HG03025 (cell line): Measurements from ENCODE around the gene OSBPL6.
A peak's percentile ranks its signal among the peaks of the same experiment; 100 is the strongest.
"Not testable (repeated sequence)": the region's sequence is repeated elsewhere in the genome, so short reads cannot be mapped to it uniquely, and the experiment has no call there.

Experiments
- ATAC-seq: cut with Tn5 transposase; IDR thresholded peaks from one replicate; pipeline ENCODE4 v1.9.1; 2021; ENCODE audit warnings: mild to moderate bottlenecking, moderate library complexity; ENCODE audit not compliant: unreplicated experiment, low FRiP score

Gene OSBPL6

DNA sequence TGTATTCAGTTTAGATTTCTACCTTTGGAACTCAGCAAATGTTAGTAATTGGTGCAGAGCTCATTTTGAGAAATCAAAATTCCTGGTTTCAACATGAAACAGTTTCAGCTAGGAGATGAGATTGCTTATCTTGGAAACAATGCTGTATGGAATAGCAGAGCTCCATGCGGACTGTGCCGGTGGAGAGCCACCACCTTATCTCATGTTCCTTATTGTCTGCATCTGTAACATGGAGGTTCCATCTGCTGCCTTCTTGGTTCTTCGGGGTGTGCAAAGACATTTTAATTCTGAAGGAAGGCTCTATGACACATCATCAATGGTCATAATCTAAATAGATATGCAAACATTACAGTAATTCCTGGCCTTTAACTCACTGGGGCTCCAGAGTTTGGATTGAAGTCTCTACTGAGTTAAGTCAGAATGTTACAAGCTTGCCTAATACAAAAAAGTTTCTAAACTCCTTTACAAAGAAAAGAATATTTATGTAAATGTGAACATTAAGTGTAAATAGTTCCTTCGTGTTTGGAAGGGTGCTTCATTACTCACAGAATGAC, 191.4 kb downstream of the OSBPL6 start:
- no peak for ATAC-seq

GRCh38 chr2:178386986-178387597, 192.8 kb downstream of the OSBPL6 start:
- ATAC-seq, result no peak

- no peak for ATAC-seq
Observed at GRCh38 chr2:178388287-178388686, 194.0 kb downstream of the OSBPL6 start.

DNA sequence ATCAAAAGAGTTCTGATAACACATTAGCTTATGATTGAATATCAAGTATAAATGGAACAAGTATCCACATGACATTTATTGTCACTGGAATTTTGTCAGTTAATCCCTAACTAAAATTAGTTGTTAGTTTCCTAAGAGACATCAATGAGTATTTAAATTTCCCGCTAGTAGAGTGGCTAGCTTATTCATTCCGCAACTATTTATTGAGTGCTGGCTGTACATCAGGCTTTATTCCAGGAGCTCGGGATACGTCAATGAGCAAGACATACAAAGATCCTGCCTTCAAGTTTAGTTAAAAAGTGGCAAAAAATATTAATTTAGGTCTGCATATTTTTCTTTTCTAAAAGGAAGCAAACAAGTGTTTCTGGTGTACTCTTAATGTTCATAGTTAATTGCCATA, 197.4 kb downstream of the OSBPL6 start:
- ATAC-seq, result no peak

DNA sequence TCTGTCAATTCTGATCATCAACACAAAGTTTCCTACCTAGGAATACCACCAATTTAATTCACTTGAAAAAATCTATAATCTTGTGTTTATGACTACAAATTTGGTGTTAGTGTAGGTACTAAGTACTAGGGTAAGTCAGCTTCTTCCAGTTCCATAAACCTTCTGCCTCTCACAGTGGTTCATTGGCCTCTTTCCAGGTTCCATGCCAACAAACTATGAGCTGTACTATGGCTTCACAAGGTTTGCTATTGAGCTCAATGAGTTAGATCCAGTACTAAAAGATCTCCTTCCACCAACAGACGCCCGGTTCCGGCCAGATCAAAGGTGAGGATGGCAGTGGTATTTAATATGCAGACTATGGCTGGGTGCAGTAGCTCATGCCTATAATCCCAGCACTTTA, 197.9 kb downstream of the OSBPL6 start:
- no peak for ATAC-seq

DNA sequence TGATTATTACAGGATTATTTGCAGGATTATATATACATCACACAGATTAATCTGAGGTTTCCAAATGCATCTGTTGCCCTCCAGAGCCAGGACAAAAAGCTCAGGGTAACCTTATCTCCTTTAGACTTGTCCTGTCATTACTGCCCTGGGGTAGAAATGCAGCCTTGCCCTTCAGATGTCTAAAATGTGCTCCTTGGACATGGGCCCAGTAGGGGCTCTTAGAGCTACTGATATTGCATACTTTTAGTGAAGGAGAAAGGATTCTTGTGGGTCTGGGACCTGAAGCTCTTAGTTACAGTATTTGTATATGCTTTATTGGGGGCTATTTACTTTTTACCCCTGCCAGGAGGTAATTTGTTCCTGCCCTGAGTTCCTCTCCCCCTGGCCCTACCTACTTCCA, 200.5 kb downstream of the OSBPL6 start:
- no peak for ATAC-seq

DNA sequence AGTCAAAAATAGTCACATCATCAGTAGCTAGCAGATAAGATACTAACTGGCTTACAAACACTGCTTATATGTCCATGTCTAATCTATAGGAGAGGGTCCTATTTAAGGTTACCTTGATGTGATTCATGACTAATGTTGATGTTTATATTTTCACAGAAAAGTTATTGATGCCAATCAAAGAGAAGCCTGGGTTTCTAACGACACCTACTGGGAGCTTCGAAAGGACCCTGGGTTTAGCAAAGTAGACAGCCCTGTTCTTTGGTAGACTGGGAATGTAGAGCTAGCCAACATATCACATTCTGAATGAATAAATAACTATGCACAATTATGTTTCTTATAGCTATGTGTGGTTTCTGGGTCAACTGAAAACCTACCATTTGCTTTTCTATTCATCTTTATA, 201.0 kb downstream of the OSBPL6 start:
- no peak for ATAC-seq

DNA sequence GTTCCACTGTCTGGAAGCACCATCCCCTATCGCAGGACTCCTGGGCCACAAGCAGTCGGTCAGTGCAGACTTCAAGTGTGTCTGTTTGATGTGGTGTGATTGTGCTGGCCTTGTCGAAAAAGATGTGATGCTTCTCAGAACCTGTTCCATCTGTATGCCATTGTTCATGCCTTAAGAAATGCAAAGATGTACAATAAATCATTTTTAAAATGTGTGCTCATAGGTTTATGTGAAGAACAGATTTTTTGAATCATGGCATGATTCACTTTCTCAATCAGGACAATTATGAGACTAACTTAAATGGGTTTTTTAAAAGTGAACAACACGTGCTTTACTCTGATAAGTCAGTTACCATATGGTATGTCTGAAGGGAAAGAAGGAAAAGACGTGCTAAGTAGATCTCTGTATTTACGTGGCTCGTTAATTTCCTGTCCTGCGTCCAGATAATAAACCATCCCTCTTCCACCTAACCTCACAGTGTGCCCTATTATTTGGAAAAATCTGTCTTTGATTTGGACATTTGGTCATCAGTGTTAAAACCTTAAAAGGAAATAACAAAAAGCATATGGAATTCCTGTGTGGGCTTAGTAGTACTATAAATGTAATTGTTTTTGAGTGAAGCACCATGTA, 201.7 kb downstream of the OSBPL6 start:
- ATAC-seq, result no peak

GRCh38 chr2:178397002-178397605, 202.8 kb downstream of the OSBPL6 start:
- ATAC-seq, result no peak

DNA sequence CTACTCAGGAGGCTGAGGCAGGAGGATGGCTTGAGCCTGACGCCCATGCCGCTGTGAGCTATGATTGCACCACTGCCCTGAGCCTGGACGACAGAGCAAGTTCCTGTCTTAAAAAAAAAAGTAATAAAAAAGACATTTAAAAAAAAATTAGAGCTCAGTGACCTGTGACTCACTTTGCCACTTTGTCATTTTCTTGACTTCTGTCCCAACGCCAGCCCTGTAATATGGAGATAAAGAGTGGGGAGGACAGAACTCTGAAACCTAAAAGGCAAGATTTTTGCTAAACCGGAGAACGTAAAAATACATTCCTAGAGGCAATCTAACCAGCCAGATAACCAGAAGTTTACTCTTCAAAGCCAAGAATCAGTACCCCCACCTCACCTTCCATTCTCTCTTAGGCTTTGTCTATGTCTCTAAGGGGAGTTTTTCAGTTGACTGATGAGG, 207.7 kb downstream of the OSBPL6 start:
- no peak for ATAC-seq

GRCh38 chr2:178403671-178404306, 209.5 kb downstream of the OSBPL6 start:
- peak; percentile 42 for ATAC-seq

- peak; percentile 99 for ATAC-seq
Observed at GRCh38 chr2:178404368-178404767, 210.1 kb downstream of the OSBPL6 start.

- no peak for ATAC-seq
Observed at GRCh38 chr2:178409261-178409660, 214.9 kb downstream of the OSBPL6 start.

GRCh38 chr2:178412047-178412446, 217.7 kb downstream of the OSBPL6 start:
- ATAC-seq, result no peak

GRCh38 chr2:178412453-178412852, 218.1 kb downstream of the OSBPL6 start:
- not testable (repeated sequence) for ATAC-seq

GRCh38 chr2:178413472-178414265, 219.4 kb downstream of the OSBPL6 start:
- peak; percentile 82 for ATAC-seq

DNA sequence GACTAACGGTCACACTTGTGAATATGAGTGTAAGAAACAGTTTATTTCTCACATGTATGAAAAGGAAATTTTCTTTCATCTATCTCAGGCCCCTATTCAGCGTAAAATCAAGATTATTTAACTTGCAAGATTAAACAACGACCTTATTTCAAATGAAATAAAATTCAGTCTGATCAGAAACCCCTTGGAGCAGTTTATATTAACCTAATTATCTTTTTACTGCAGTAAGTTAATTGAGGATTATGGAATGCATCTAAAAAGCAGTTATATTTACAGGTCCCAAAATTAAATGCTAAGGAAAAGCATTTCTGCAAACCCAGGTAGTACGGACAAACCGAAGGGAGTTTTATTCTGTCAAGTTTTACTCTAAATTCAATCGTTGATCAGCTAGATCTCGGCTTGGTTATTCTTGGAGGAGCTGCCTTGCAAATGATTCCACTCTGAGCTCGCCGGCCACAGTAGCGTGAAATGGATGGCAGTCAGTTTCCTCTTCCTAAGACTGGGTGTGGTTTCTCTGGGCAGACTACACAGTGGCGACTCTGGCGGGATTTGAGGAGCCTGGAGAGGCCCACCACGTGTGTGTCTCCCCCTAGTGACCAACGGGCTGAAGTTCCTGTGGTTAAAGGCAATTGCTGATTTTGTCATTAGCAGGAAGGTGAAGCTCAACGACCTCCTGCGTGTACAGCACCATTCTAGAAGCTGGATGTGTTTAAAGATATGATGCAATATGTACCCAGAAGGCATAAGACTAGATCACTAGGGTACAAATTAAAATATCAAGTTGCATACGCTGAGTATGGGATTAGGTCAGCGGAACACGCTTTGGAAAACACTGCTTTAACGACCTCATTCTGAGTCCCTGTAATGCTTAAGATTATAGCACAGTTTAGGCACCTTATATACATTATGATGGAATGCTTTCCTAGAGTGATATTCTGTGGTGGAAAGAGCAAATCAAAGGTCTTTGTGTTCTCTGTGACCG, 220.2 kb downstream of the OSBPL6 start:
- peak; percentile 83 for ATAC-seq

DNA sequence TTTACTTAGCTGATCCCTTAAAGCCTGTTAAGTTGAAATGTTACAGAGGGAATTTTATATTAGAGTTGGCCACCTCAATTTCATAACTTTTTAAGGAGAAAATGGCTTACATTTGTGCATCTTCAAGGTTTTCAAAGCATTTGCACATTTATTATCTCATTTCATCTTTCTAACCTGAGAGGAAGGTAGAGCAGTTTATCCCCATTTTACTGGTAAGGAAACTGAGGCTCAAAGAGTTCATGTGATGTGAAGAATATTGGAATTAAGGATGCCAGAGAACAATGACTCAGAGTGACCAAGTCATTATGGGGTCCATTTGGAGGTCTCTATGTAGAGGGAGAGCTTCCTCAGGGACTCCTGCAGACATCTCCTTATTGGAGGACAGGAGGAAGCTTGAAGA, 221.7 kb downstream of the OSBPL6 start:
- no peak for ATAC-seq

DNA sequence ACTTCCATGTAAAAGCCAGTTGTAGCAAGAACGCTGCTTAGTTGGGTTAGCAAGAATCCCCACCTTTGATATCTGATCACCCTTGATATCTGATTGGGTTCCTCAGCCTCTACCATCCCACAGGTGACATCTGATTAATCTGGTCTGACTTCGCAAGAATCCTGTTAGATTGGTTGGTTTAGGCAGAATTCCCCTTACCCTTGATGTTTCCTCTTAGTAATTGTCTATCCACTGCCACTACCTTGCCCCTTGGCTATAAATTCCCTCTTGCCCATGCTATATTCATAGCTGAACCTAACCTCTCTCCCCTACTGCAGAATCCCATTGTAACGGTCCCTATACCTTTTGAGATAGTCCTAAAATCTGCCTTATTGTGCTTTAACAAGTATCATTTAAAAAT, 223.6 kb downstream of the OSBPL6 start:
- no peak for ATAC-seq
